Mesodermal cell (in vitro differentiated cells): Measurements from ENCODE around the gene CD200R1L.
A peak's percentile ranks its signal among the peaks of the same experiment; 100 is the strongest.

ENCODE experiments used
- H3K27ac ChIP-seq: 2 replicates; pipeline ENCODE4 v1.7.0; 2013; ENCODE audit warnings: mild to moderate bottlenecking, low read depth, low read length, moderate library complexity; ENCODE audit not compliant: severe bottlenecking
- H3K36me3 ChIP-seq: 2 replicates; pipeline ENCODE4 v1.7.1; 2013; ENCODE audit warnings: mild to moderate bottlenecking, low read length, moderate library complexity; ENCODE audit not compliant: control insufficient read depth, insufficient read depth
- H3K4me1 ChIP-seq: one replicate; pipeline ENCODE4 v1.7.1; 2013; ENCODE audit warnings: mild to moderate bottlenecking, low read length; ENCODE audit not compliant: insufficient read depth, control insufficient read depth, poor library complexity, severe bottlenecking
- H3K4me3 ChIP-seq: 2 replicates; pipeline ENCODE4 v1.7.0; 2013; ENCODE audit warnings: low read length, control low read depth, mild to moderate bottlenecking; ENCODE audit not compliant: insufficient read depth, poor library complexity, severe bottlenecking; ENCODE audit errors: extremely low read depth
- H3K9me3 ChIP-seq: 2 replicates; pipeline ENCODE4 v1.7.1; 2013; ENCODE audit warnings: mild to moderate bottlenecking, low read length, moderate library complexity; ENCODE audit not compliant: control insufficient read depth
- WGBS, 2 experiments: methylation state at CpG; one replicate each; pipeline ENCODE4 v1.1.5; 2013; ENCODE audit warnings: missing lambda C conversion rate in 2 of 2; ENCODE audit not compliant: insufficient coverage in 2 of 2; 5-methylcytosine and 5-hydroxymethylcytosine counted together

Gene CD200R1L

GRCh38 chr3:112786881-112787579, 59.6 kb downstream of the CD200R1L start:
- WGBS, 2 experiments: 90 to 96% methylated on average over 2 to 3 of the region's 3 CpGs
- H3K36me3 ChIP-seq: no peaks in the 10 kb centered on the region
- peak overlapping the region; percentile 44 for H3K27ac ChIP-seq
- H3K9me3 ChIP-seq: peaks cover 20% of the 10 kb centered on the region
- H3K4me1 ChIP-seq: peaks cover 24% of the 10 kb centered on the region
- H3K4me3 ChIP-seq: no peak overlapping the region

- no peak overlapping the region for H3K4me3 ChIP-seq
- WGBS, 2 experiments: 33% methylated on average over 2 of the region's 2 CpGs; no CpG with 5 or more reads in 1 of the 2 experiments
- no peaks in the 10 kb centered on the region for H3K36me3 ChIP-seq
- H3K4me1 ChIP-seq: peaks cover 33% of the 10 kb centered on the region
- peak overlapping the region; percentile 44 for H3K27ac ChIP-seq
- H3K9me3 ChIP-seq: peaks cover 20% of the 10 kb centered on the region
Measured at GRCh38 chr3:112786002-112786590, 60.6 kb downstream of the CD200R1L start.

- Histone ChIP-seq H3K27ac (no peak overlapping the region), H3K9me3 (peaks cover 20% of the 10 kb centered on the region), H3K4me3 (no peak overlapping the region), H3K4me1 (peaks cover 35% of the 10 kb centered on the region), H3K36me3 (no peaks in the 10 kb centered on the region)
- 82 to 89% methylated on average over 5 to 6 of the region's 9 CpGs for WGBS, 2 experiments
Measured at GRCh38 chr3:112785321-112786001, 61.2 kb downstream of the CD200R1L start.

GRCh38 chr3:112782491-112782890, 64.2 kb downstream of the CD200R1L start:
- 65 to 100% methylated on average over 1 to 2 of the region's 2 CpGs for WGBS, 2 experiments
- peaks cover 6% of the 10 kb centered on the region for H3K9me3 ChIP-seq
- no peaks in the 10 kb centered on the region for H3K36me3 ChIP-seq
- H3K27ac ChIP-seq: no peak overlapping the region
- H3K4me1 ChIP-seq: peaks cover 35% of the 10 kb centered on the region
- no peak overlapping the region for H3K4me3 ChIP-seq

- peaks cover 32% of the 10 kb centered on the region for H3K4me1 ChIP-seq
Measured at GRCh38 chr3:112781599-112781998, 65.1 kb downstream of the CD200R1L start.

GRCh38 chr3:112779558-112780480, 66.8 kb downstream of the CD200R1L start:
- Histone ChIP-seq H3K9me3 (no peaks in the 10 kb centered on the region), H3K4me3 (no peak overlapping the region), H3K4me1 (peaks cover 25% of the 10 kb centered on the region), H3K36me3 (no peaks in the 10 kb centered on the region), H3K27ac (no peak overlapping the region)
- no CpG with 5 or more reads among the region's 3 CpGs for WGBS, 2 experiments

More at GRCh38 chr3:112781599-112781998, 65.1 kb downstream of the CD200R1L start:
- Histone ChIP-seq H3K4me3 (no peak overlapping the region), H3K36me3 (no peaks in the 10 kb centered on the region), H3K9me3 (no peaks in the 10 kb centered on the region), H3K27ac (no peak overlapping the region)
- 83 to 100% methylated on average over 1 of the region's 1 CpG for WGBS, 2 experiments

GRCh38 chr3:112779011-112779410, 67.7 kb downstream of the CD200R1L start:
- H3K9me3 ChIP-seq: no peaks in the 10 kb centered on the region
- no peak overlapping the region for H3K27ac ChIP-seq
- H3K4me1 ChIP-seq: peaks cover 25% of the 10 kb centered on the region
- no peaks in the 10 kb centered on the region for H3K36me3 ChIP-seq
- no peak overlapping the region for H3K4me3 ChIP-seq

- Histone ChIP-seq H3K4me1 (peaks cover 23% of the 10 kb centered on the region), H3K36me3 (no peaks in the 10 kb centered on the region), H3K9me3 (no peaks in the 10 kb centered on the region), H3K4me3 (no peak overlapping the region), H3K27ac (no peak overlapping the region)
- 80% methylated on average over 1 of the region's 5 CpGs; no CpG with 5 or more reads in 1 of the 2 experiments for WGBS, 2 experiments
Measured at GRCh38 chr3:112778353-112778948, 68.2 kb downstream of the CD200R1L start.

GRCh38 chr3:112777811-112778210, 68.9 kb downstream of the CD200R1L start:
- H3K36me3 ChIP-seq: no peaks in the 10 kb centered on the region
- H3K27ac ChIP-seq: no peak overlapping the region
- H3K4me1 ChIP-seq: peaks cover 16% of the 10 kb centered on the region
- no peaks in the 10 kb centered on the region for H3K9me3 ChIP-seq
- H3K4me3 ChIP-seq: no peak overlapping the region

GRCh38 chr3:112776836-112777235, 69.8 kb downstream of the CD200R1L start:
- H3K27ac ChIP-seq: no peak overlapping the region
- H3K4me1 ChIP-seq: peaks cover 9% of the 10 kb centered on the region
- no peaks in the 10 kb centered on the region for H3K36me3 ChIP-seq
- no peaks in the 10 kb centered on the region for H3K9me3 ChIP-seq
- no peak overlapping the region for H3K4me3 ChIP-seq
- 100% methylated on average over 2 of the region's 3 CpGs for WGBS, 2 experiments
